LoVo (cell line): Measurements from ENCODE around the gene PRKAG2.
"Not testable (repeated sequence)": the region's sequence is repeated elsewhere in the genome, so short reads cannot be mapped to it uniquely, and the experiment has no call there.

Source experiments
- DNase-seq: peaks from one replicate; pipeline ENCODE4 v3.0.0-alpha.2; 2016; ENCODE audit warnings: low spot score

The PRKAG2 gene

GRCh38 chr7:151834271-151835035, 42.5 kb downstream of the PRKAG2 start:
- DNase-seq = no peak

DNA sequence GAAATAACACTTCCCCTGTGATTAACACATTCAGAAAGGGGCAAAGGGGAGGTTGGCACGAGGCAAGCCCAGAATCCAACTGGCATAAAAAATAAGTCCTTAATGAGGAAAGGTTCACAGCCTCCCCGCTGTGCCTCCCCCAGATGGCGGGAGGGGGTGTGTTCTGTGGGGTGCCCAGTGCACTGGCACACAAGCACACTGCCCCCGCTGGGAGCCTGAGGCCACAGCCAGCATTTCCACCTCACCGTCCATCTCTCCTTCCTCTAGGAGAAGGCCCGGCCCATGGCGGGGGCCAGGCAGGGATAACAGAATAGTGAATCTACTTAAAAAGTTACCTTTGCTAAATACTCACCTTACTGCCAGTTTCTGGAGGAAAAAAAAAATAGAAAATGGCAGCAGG, 43.2 kb downstream of the PRKAG2 start:
- DNase-seq = no peak

DNA sequence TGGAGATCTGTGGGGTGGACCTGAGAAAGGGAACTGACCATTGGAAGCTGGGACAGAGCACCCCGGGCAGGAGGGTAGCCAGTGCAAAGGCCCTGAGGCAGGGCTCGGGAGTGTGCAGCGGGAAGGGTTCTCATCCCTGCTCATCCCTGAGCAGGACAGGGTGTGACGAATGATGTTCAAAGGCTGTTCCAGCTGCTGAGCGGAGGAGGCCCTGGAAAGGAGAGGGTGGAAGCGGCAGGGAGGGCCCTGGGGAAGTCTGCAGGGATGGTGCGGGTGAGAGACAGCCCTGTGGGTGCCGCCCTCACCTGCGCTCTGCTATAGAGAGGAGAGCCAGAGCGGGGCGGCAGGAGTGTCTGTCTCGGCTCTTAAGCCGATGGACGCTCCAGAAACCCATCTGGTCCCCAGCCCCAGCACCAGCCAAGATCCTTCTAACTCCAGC, 43.7 kb downstream of the PRKAG2 start:
- no peak for DNase-seq

GRCh38 chr7:151832656-151833055, 44.3 kb downstream of the PRKAG2 start:
- DNase-seq = no peak

GRCh38 chr7:151832138-151832537, 44.8 kb downstream of the PRKAG2 start:
- DNase-seq = no peak

- no peak for DNase-seq
These were observed 45.3 kb downstream of the PRKAG2 start for GRCh38 chr7:151831606-151832005.

DNA sequence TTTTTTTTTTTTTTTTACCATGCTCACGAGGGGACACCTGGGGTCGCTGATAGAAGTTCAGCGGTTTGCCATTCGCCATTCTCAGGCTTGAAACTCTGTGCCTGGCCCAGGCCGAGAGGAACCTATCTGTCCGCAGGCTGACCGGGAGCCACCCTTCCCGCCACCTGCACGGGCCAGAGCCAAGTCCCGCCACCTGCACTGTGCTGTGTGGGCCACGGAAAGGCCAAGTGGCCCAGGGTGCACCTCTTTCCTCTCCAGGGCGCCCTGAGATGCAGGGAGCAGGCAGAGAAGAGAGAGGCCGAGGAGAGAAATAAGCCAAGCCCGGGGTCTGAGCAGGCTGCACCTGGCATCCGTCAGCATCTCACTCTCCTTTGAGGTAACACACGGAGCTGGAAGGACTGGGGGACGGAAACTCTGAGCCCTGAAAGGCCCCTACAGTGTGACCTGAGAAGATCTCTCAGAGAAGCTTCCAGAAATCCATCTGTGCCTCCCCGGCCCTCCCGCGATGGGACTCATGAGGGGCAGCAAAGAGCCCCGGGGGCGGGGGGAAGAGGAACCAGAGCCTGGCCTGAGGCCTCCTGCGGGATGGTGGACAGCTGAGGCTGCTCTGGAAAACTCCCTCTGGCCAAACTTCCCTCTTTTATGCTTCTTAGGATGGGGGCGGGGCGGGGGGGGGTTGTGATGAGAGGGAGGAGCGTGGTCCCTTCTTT, 46.6 kb downstream of the PRKAG2 start:
- no peak for DNase-seq

DNA sequence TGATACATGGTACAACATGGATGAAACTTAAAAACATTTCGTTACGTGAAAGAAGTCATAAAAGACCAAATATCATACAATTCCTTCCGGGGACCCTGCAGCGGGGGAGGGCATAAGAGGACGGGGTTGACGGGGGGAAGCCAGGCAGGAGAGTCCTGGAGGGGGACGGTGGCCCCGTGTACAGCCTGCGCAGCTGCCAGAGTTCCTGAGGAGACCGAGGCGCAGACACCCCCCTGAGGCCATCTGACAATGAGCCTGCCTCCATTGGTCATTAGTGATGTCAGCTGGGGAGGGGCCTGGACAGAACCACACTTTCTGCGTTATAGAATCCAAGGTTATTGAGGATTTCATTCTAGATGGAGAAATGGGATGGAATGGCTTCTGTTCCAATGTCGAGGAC, 47.2 kb downstream of the PRKAG2 start:
- no peak for DNase-seq

- DNase-seq = no peak
These were observed 49.3 kb downstream of the PRKAG2 start for GRCh38 chr7:151827620-151828019.

GRCh38 chr7:151826316-151826715, 50.6 kb downstream of the PRKAG2 start:
- DNase-seq = not testable (repeated sequence)

DNA sequence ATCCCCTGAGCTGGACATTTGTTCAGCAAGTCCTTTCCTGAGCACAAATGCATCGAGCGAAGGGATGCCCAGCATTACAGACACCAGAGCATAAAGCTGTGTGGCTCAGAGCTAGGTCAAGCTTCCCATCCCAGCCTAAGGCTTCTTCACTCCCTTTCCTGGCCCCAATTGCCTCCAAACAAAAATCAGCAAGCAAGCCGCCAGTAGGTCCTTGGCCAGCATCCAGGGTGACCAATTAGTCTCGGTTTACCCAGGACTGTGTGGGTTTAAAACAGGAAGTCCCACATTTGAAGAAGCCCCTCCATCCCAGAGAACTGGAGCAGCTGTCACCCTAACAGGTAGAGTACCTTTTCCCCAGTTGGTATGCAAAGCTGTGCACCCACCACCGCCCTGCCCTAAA, 51.2 kb downstream of the PRKAG2 start:
- DNase-seq = no peak

DNA sequence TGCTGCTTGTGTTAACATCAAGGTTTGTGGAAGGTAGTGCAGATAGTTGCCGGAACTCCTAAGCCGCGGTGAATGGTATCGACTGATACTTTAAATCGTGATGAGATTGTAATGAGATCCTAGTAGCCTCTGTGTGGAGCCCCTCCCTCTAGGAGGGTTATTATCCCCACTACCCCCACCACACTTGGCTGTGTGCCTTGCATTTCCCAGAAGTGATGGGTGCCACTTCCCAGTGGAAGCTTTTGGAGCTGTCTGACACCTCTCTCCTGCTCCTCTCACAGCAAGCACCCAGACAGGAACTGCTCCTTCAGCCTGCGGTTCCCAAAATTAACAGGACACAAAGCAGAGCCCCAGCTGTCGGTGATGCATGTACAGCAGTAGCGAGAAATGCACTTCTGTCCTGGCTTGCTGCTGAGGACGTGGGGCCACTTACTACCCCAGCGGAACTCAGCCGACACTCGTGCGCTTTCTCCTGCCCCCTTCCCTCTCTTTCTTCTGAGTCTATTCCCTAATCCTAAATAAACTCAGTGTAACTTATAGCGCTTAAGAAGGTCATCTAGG, 52.5 kb downstream of the PRKAG2 start:
- no peak for DNase-seq

DNA sequence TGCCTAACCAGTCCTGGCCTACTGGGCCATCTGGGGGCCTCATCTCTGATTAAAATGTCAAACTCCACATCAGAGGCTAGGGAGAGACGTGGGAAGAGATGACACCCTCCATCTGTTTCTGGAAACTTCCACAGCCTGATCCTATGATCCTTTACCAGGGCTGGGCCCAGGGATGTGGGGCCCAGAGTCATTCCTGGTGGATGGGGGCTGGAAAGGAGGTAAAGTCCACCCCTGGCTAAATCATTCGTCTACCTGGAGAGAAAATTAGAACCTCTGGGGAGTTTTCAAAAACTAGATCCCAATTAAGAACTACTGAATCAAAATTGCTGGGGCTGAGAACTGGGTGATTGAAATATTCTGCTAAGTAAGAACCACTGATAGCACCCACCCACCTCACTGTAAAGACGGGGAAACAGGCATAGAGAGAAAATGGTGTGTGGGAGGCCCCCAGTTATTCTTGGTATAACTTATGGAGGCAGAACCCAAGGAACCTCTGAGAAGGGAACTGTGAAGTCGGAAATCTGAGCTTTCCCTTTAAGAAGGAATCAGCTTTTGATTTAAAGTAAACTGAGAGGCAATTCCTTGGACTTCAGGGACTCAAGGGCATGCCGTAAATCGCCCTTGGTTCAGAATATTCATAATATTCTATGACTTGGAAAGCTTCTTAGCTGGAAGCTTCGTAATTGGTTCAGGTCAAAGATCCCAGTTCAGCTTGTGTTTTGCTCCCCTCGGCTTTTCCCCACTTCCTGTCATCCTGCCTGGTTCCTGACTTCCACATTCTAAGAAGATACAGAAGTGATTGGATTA, 53.1 kb downstream of the PRKAG2 start:
- no peak for DNase-seq

DNA sequence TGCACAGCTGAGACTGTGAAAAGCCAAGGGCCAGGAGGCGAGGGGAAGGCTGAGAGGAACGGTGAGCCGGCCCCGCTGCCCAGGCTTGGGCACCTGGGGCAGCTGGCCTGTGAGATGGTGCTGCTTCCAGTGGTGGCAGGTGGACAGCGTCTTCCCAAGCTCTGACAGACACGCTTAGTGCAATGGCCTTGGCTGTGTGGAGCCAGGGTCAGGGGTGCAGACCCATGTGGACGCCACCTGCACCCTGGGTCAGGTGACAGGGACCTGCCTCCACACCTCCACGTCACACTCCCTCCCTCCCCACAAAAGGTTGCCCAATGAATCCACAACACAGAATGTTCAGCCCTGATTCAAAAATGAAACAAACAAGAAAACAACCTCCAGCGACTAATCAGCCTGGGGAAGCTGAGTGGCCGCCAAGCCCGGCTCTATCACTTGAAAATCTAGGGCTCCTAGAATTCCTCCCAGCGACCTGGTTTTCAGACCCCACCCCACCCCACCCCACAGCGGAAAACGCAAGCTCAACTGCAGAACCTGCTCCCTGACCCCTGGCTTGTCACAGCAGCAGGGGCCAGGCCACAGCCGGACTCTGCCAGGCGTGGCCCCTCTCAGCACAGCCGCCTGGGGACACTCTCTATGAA, 54.3 kb downstream of the PRKAG2 start:
- no peak for DNase-seq

DNA sequence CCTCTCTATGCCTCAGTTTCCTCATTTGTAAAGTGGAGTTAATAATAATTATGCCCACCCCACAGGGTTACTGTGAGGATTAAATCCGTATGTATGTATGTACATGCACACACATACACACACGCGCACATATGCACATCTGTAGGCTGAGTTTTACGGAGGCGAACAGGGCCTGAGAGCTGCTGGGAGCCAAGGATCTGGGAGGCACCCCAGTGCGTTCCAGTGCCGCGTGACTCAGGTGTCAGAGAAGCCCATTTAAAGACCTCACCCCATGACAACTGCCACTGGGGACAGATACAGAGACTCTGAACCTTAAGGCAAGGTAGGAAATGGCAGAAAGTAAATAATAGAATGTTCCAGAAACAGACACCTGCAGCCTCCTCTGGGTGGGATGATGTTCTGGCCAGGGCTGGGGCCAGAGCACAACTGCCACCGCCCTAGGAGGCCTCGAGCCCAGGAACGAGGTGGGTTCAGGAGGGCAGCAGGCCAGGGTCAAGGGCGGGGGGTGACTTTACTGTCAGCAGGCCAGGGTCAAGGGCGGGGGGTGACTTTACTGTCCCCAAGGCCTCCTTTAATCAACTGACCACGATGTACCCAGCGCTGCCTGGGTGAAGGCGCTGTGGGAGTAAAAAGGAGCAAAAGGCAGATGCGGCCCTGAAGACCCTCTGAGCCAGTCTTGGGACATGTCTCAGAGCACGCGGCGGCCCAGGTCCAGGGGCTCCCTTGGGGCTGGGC, 54.9 kb downstream of the PRKAG2 start:
- DNase-seq = no peak

GRCh38 chr7:151821226-151821625, 55.7 kb downstream of the PRKAG2 start:
- no peak for DNase-seq

- DNase-seq = no peak
These were observed 56.3 kb downstream of the PRKAG2 start for GRCh38 chr7:151820491-151821105.

DNA sequence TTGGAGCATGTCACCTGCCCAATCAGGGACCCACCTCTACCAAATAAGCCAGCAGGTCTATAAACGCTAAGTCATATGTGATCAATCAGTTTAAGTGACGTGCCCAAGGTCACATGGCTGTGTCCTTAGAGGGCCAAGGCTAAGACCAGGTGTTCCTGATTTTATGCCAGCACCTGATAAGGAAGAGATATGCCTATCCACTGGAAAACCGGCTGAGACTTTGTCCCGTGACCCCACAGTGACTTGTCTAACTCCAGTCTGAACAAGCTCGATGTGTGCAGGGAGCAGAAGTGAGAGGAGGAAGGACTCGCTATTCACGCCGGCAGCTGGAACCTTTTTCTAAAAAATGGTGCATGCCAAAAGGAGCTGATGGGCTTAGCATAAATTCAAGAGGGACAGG, 57.0 kb downstream of the PRKAG2 start:
- DNase-seq = no peak

DNA sequence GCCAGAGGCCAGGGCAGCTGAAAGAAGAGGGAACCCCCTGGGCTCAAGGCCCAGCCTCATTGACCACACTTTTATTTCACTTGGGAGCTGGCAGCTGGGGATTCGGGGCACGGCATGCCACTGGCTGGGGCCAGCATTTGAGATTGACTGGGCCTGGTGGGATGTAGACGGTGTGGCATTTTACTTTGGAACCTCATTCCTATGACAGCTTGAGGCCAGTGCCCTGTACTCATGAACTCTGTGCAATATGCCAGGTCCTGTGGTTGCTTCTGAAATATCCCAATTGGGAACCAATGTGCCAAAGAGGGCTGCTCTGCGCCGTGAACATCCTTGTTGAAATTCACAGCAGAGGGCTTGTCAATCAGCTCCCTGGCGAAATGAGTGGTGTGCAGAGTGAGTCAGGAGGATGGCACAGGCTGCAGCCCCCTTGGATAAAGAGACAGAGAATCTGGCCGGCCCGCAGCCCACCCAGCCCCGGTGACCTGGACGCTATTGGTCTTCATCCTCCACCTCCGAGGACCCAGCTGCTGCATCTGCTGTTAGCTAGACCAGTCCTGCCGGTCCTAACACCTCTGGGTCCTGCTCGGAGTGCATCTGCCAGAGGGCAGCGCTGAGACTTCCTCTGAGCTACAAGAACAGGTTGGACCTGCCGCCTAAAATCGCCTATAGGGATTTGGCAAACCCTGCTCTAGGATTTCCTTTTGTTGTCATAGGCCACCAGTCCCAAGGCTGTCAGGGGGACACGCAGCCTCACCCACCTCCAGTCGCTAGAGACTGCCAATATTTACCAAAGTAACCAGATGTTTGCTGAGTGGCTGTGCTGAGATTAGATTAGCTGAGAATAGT, 58.0 kb downstream of the PRKAG2 start:
- DNase-seq = no peak
